Thyroid gland (tissue), 4 donors: Measurements from ENCODE around the gene ATP2A1. TPM values are rescaled to one million over a fixed set of nuclear protein-coding genes. Genes with fewer than 3 reads are reported as not detected.
"Not testable (repeated sequence)": the region's sequence is repeated elsewhere in the genome, so short reads cannot be mapped to it uniquely, and the experiment has no call there.

Experiments
- DNase-seq, 2 donors: peaks; one replicate each; pipeline ENCODE4 v3.0.0-alpha.2; 2019
- H3K27ac ChIP-seq, 3 donors: fragments of 200-600 bp; sonication (generic); 1 replicate in 2 of 3; 2 replicates in 1 of 3; pipeline ENCODE4 v1.5.1; 2016 to 2019; ENCODE audit warnings: mild to moderate bottlenecking in 1 of 3, moderate library complexity in 1 of 3
- H3K27me3 ChIP-seq: fragments of 200-600 bp; sonication (generic); one replicate; pipeline ENCODE4 v1.5.1; 2019
- H3K36me3 ChIP-seq, 2 donors: fragments of 200-600 bp; sonication (generic); one replicate each; pipeline ENCODE4 v1.5.1; 2016 to 2019
- H3K4me1 ChIP-seq, 2 donors: fragments of 200-600 bp; sonication (generic); one replicate each; pipeline ENCODE4 v1.5.1; 2017 to 2019
- H3K4me3 ChIP-seq, 3 donors: fragments of 200-600 bp; sonication (generic); replicated peaks in 1 of 3; 1 replicate in 2 of 3; 2 replicates in 1 of 3; pipeline ENCODE4 v1.5.1; 2016; ENCODE audit warnings: mild to moderate bottlenecking in 1 of 3
- H3K9me3 ChIP-seq: fragments of 200-600 bp; sonication (generic); one replicate; pipeline ENCODE4 v1.5.1; 2017
- CTCF ChIP-seq, 6 experiments: fragments of 200-600 bp in 3 of 6; fragments of 450-650 bp in 3 of 6; sonication (generic) in 3 of 6; IDR thresholded peaks; one replicate each; pipeline ENCODE4 v1.5.1; 2016 to 2019; ENCODE audit warnings: antibody characterized with exemption in 6 of 6, mild to moderate bottlenecking in 2 of 6, inconsistent platforms in 1 of 6, moderate library complexity in 1 of 6
- POLR2A ChIP-seq, 2 donors: fragments of 450-650 bp; IDR thresholded peaks; one replicate each; pipeline ENCODE4 v1.6.1; 2017; ENCODE audit warnings: antibody characterized with exemption in 2 of 2, mild to moderate bottlenecking in 2 of 2, moderate library complexity in 1 of 2
- WGBS, 2 donors: methylation state at CpG; one replicate each; pipeline ENCODE4 v1.1.5; 2017; 5-methylcytosine and 5-hydroxymethylcytosine counted together
- intact Hi-C: fragments of 100-400 bp; cut with DNase I; formaldehyde crosslinking; loops from one replicate; pipeline ENCODE4 v1.15.1; 2023
- total RNA-seq, 4 donors: library from RNA; depleted of rRNA; stranded (reverse); fragments of >200 nt; gene quantifications; one replicate each; pipeline ENCODE4 v1.2.3, GENCODE V29; 2016

The ATP2A1 gene
- total RNA-seq, 4 donors from 2014 or later, result 0.27 to 2.7 (median 2.3) TPM; not detected in 1

GRCh38 chr16:28866454-28866804, 11.9 kb upstream of the ATP2A1 start:
- no peak for TF ChIP-seq CTCF (IDR thresholded peaks at IDR 0.05)
- TF ChIP-seq POLR2A (IDR thresholded peaks at IDR 0.05), result no peak
- no peaks in the 10 kb centered on the region for H3K27me3 ChIP-seq
- no peak overlapping the region for H3K27ac ChIP-seq
- peaks cover 30 to 41% of the 10 kb centered on the region in 2 donors for H3K36me3 ChIP-seq
- peaks cover 11 to 18% of the 10 kb centered on the region in 2 donors for H3K4me1 ChIP-seq
- no peaks in the 10 kb centered on the region for H3K9me3 ChIP-seq
- no peak for DNase-seq
- intact Hi-C loops, result no loop called here
- WGBS, 2 donors, result 80 to 89% methylated on average over 17 of the region's 17 CpGs
- H3K4me3 ChIP-seq, result no peak overlapping the region

- Histone ChIP-seq H3K27ac (no peak overlapping the region), H3K36me3 (peaks cover 32 to 44% of the 10 kb centered on the region in 2 donors), H3K9me3 (no peaks in the 10 kb centered on the region), H3K4me1 (peaks cover 11 to 16% of the 10 kb centered on the region in 2 donors), H3K27me3 (no peaks in the 10 kb centered on the region), H3K4me3 (no peak overlapping the region)
- WGBS, 2 donors, result 86 to 94% methylated on average over 13 of the region's 13 CpGs
- TF ChIP-seq CTCF (IDR thresholded peaks at IDR 0.05) (no peak), POLR2A (IDR thresholded peaks at IDR 0.05) (no peak)
- no peak for DNase-seq
- intact Hi-C loops, result no loop called here
Measured at GRCh38 chr16:28867241-28867640, 11.0 kb upstream of the ATP2A1 start.

- H3K27ac ChIP-seq, H3K9me3 ChIP-seq, intact Hi-C loops, DNase-seq, H3K4me3 ChIP-seq, H3K27me3 ChIP-seq: not testable (repeated sequence)
- WGBS, 2 donors, result 91 to 92% methylated on average over 8 to 9 of the region's 9 CpGs
- H3K4me1 ChIP-seq, result peaks cover 8 to 12% of the 10 kb centered on the region in 2 donors
- peaks cover 36 to 44% of the 10 kb centered on the region in 2 donors for H3K36me3 ChIP-seq
Measured at GRCh38 chr16:28867646-28868045, 10.6 kb upstream of the ATP2A1 start.

GRCh38 chr16:28869201-28869600, 9.1 kb upstream of the ATP2A1 start:
- TF ChIP-seq POLR2A (IDR thresholded peaks at IDR 0.05) (no peak), CTCF (IDR thresholded peaks at IDR 0.05) (no peak)
- peaks cover 4 to 10% of the 10 kb centered on the region in 2 donors for H3K4me1 ChIP-seq
- H3K4me3 ChIP-seq, result no peak overlapping the region
- intact Hi-C loops, result no loop called here
- 93 to 98% methylated on average over 10 to 11 of the region's 11 CpGs for WGBS, 2 donors
- H3K9me3 ChIP-seq, result no peaks in the 10 kb centered on the region
- H3K27me3 ChIP-seq, result no peaks in the 10 kb centered on the region
- no peak overlapping the region for H3K27ac ChIP-seq
- peaks cover 44 to 47% of the 10 kb centered on the region in 2 donors for H3K36me3 ChIP-seq
- no peak for DNase-seq

- TF ChIP-seq POLR2A (IDR thresholded peaks at IDR 0.05) (no peak), CTCF (IDR thresholded peaks at IDR 0.05) (no peak)
- Histone ChIP-seq H3K36me3 (peaks cover 40 to 50% of the 10 kb centered on the region in 2 donors), H3K27ac (no peak overlapping the region), H3K4me1 (no peaks in the 10 kb centered on the region), H3K27me3 (no peaks in the 10 kb centered on the region), H3K9me3 (no peaks in the 10 kb centered on the region), H3K4me3 (no peak overlapping the region)
- no peak for DNase-seq
- intact Hi-C loops, result no loop called here
- WGBS, 2 donors, result 88 to 91% methylated on average over 15 of the region's 15 CpGs
Measured at GRCh38 chr16:28872952-28873351, 5.3 kb upstream of the ATP2A1 start.
